ENCODE data around the gene DCAF15. TPM values are rescaled to one million over a fixed set of nuclear protein-coding genes. Genes with fewer than 3 reads are reported as not detected.
"Not testable (repeated sequence)": the region's sequence is repeated elsewhere in the genome, so short reads cannot be mapped to it uniquely, and the experiment has no call there.

DCAF15 gene
- total RNA-seq, 1 donor from 2014 or later: 35.1 TPM

GRCh38 chr19:13965926-13966683 lies 13.8 kb downstream of the DCAF15 start:
- no peak overlapping the region for H3K4me3 ChIP-seq
- intact Hi-C loops (cut with DNase I): no loop called here
- no peak overlapping the region for H3K27ac ChIP-seq
- H3K9me3 ChIP-seq: no peaks in the 10 kb centered on the region
- H3K4me1 ChIP-seq: no peaks in the 10 kb centered on the region
- ATAC-seq: no peak
- H3K36me3 ChIP-seq: peaks cover 55% of the 10 kb centered on the region
- no peak for TF ChIP-seq CTCF (IDR thresholded peaks at IDR 0.05)
- no peak for DNase-seq
- H3K27me3 ChIP-seq: no peaks in the 10 kb centered on the region

- H3K36me3 ChIP-seq: peaks cover 56% of the 10 kb centered on the region
- DNase-seq (no peak), ATAC-seq (no peak)
- no peaks in the 10 kb centered on the region for H3K27me3 ChIP-seq
- intact Hi-C loops (cut with DNase I): no loop called here
- TF ChIP-seq CTCF (IDR thresholded peaks at IDR 0.05): no peak
- no peaks in the 10 kb centered on the region for H3K4me1 ChIP-seq
- no peak overlapping the region for H3K4me3 ChIP-seq
- H3K9me3 ChIP-seq: no peaks in the 10 kb centered on the region
- no peak overlapping the region for H3K27ac ChIP-seq
These were observed 14.4 kb downstream of the DCAF15 start for GRCh38 chr19:13966684-13967128.

- H3K4me1 ChIP-seq; ATAC-seq; H3K4me3 ChIP-seq; H3K27ac ChIP-seq; DNase-seq; H3K27me3 ChIP-seq; H3K9me3 ChIP-seq; intact Hi-C loops (cut with DNase I): not testable (repeated sequence)
- H3K36me3 ChIP-seq: peaks cover 58% of the 10 kb centered on the region
These were observed 14.9 kb downstream of the DCAF15 start for GRCh38 chr19:13967206-13967605.

GRCh38 chr19:13968383-13968935 lies 16.1 kb downstream of the DCAF15 start:
- intact Hi-C loops (cut with DNase I): no loop called here
- Histone ChIP-seq H3K4me1 (no peaks in the 10 kb centered on the region), H3K36me3 (peaks cover 69% of the 10 kb centered on the region), H3K27ac (no peak overlapping the region), H3K9me3 (no peaks in the 10 kb centered on the region), H3K4me3 (no peak overlapping the region), H3K27me3 (no peaks in the 10 kb centered on the region)
- ATAC-seq (no peak), DNase-seq (no peak)
- no peak for TF ChIP-seq CTCF (IDR thresholded peaks at IDR 0.05)

- H3K36me3 ChIP-seq: peaks cover 72% of the 10 kb centered on the region
- TF ChIP-seq CTCF (IDR thresholded peaks at IDR 0.05): no peak
- DNase-seq: no peak
- no peak overlapping the region for H3K4me3 ChIP-seq
- no peaks in the 10 kb centered on the region for H3K27me3 ChIP-seq
- no peaks in the 10 kb centered on the region for H3K4me1 ChIP-seq
- intact Hi-C loops (cut with DNase I): no loop called here
- no peak for ATAC-seq
- H3K9me3 ChIP-seq: no peaks in the 10 kb centered on the region
- H3K27ac ChIP-seq: no peak overlapping the region
These were observed 16.7 kb downstream of the DCAF15 start for GRCh38 chr19:13968999-13969398.

- Histone ChIP-seq H3K27ac (no peak overlapping the region), H3K4me3 (no peak overlapping the region), H3K9me3 (no peaks in the 10 kb centered on the region), H3K36me3 (peaks cover 71% of the 10 kb centered on the region), H3K4me1 (no peaks in the 10 kb centered on the region), H3K27me3 (no peaks in the 10 kb centered on the region)
- DNase-seq: no peak
- ATAC-seq: no peak
- TF ChIP-seq CTCF (IDR thresholded peaks at IDR 0.05): no peak
- intact Hi-C loops (cut with DNase I): no loop called here
These were observed 17.6 kb downstream of the DCAF15 start for GRCh38 chr19:13969897-13970296.

GRCh38 chr19:13971868-13972267 lies 19.6 kb downstream of the DCAF15 start:
- intact Hi-C loops (cut with DNase I); H3K27ac ChIP-seq; H3K9me3 ChIP-seq; DNase-seq; H3K4me1 ChIP-seq; H3K27me3 ChIP-seq; H3K4me3 ChIP-seq: not testable (repeated sequence)
- ATAC-seq: peak; percentile 31
- H3K36me3 ChIP-seq: peaks cover 60% of the 10 kb centered on the region
